HepG2 (cell line): ENCODE measurements around the gene GRAMD4. TPM values are rescaled to one million over a fixed set of nuclear protein-coding genes. Genes with fewer than 3 reads are reported as not detected.
A peak's percentile ranks its signal among the peaks of the same experiment; 100 is the strongest.

ENCODE experiments used
- ATAC-seq: fragments of 200-7000 bp; cut with Tn5 transposase; 3 replicates; pipeline ENCODE4 v1.9.1; 2020; ENCODE audit warnings: mild to moderate bottlenecking, moderate library complexity
- BruUV-seq: library from RNA; stranded (reverse); fragments of 400-500 nt; replicated peaks from 2 replicates; lab custom pipeline; 2021; lab: Mats Ljungman, UMichigan
- CTCF ChIA-PET: fragments of 300-600 bp; formaldehyde crosslinking; extraction: SDS; loops from one replicate; lab custom pipeline; 2021; ENCODE audit warnings: low total read pairs, inconsistent platforms, low intra/inter-chr PET ratio; lab: Yijun Ruan, JAX
- POLR2A ChIA-PET: fragments of 350-600 bp; sonication (Branson Sonifier 250); formaldehyde crosslinking; loops from one replicate; lab custom pipeline; 2020; ENCODE audit warnings: antibody characterized with exemption, inconsistent platforms; lab: Yijun Ruan, JAX
- DNase-seq: peaks from one replicate; pipeline ENCODE4 v3.0.0-alpha.2; 2015; ENCODE audit warnings: low spot score
- FAIRE-seq: peaks from 3 replicates; lab custom pipeline; 2011; peaks lifted over from hg19 to GRCh38; lab: Jason Lieb, UNC
- H2AFZ ChIP-seq: one replicate; pipeline ENCODE4 v1.6.1; 2011; ENCODE audit warnings: low read length, inconsistent platforms
- H3K27ac ChIP-seq: fragments of 300-600 bp; 3 replicates; pipeline ENCODE4 v1.8.0; 2011; ENCODE audit warnings: mixed run types, mild to moderate bottlenecking, mixed read lengths, low read length, inconsistent platforms; ENCODE audit not compliant: insufficient read depth; ENCODE audit errors: extremely low read length
- H3K27me3 ChIP-seq, 2 experiments: fragments of 200-600 bp in 1 of 2; 2 replicates in 1 of 2; 3 replicates in 1 of 2; pipeline versions ENCODE4 v1.6.0 to v1.8.0; 2011; ENCODE audit warnings: low read length in 2 of 2, mild to moderate bottlenecking in 2 of 2, moderate library complexity in 2 of 2, inconsistent platforms in 1 of 2; ENCODE audit not compliant: insufficient read depth in 2 of 2, control insufficient read depth in 1 of 2
- H3K36me3 ChIP-seq, 2 experiments: fragments of 200-600 bp in 1 of 2; replicated peaks in 1 of 2; 2 replicates in 1 of 2; 3 replicates in 1 of 2; pipeline versions ENCODE4 v1.5.1 to v1.8.0; 2011; ENCODE audit warnings: low read length in 2 of 2, inconsistent platforms in 1 of 2; ENCODE audit not compliant: insufficient read depth in 2 of 2, control insufficient read depth in 1 of 2
- H3K4me1 ChIP-seq: 2 replicates; pipeline ENCODE4 v1.5.1; 2012; ENCODE audit warnings: low read length, inconsistent platforms; ENCODE audit not compliant: insufficient read depth
- H3K4me2 ChIP-seq: 2 replicates; pipeline ENCODE4 v1.6.0; 2011; ENCODE audit warnings: low read depth, low read length, inconsistent platforms
- H3K4me3 ChIP-seq, 3 experiments: fragments of 200-600 bp in 1 of 3; sonication (generic), shearing (Covaris generic) in 1 of 3; replicated peaks in 1 of 3; 2 replicates each; pipeline ENCODE4 v1.5.1; 2011 to 2016; ENCODE audit warnings: low read length in 3 of 3, inconsistent platforms in 2 of 3, low read depth in 2 of 3, mild to moderate bottlenecking in 2 of 3, control low read depth in 1 of 3, mixed read lengths in 1 of 3; ENCODE audit not compliant: insufficient read depth in 1 of 3
- H3K79me2 ChIP-seq: one replicate; pipeline ENCODE4 v1.6.1; 2011; ENCODE audit warnings: low read length, inconsistent platforms; ENCODE audit not compliant: insufficient read depth
- H3K9ac ChIP-seq: 2 replicates; pipeline ENCODE4 v1.6.0; 2011; ENCODE audit warnings: mild to moderate bottlenecking, low read depth, low read length, inconsistent platforms; ENCODE audit not compliant: insufficient read depth
- H3K9me3 ChIP-seq: 2 replicates; pipeline ENCODE4 v1.5.1; 2012; ENCODE audit warnings: mild to moderate bottlenecking, low read length
- H4K20me1 ChIP-seq: 2 replicates; pipeline ENCODE4 v1.6.0; 2011; ENCODE audit warnings: inconsistent platforms, mild to moderate bottlenecking, low read length, moderate library complexity; ENCODE audit not compliant: insufficient read depth
- MYC ChIP-seq: sonication (generic); formaldehyde crosslinking; IDR thresholded peaks from 2 replicates; pipeline ENCODE4 v1.9.0; 2021; ENCODE audit warnings: missing genetic modification reagents, borderline replicate concordance
- NRL ChIP-seq: sonication (generic); formaldehyde crosslinking; IDR thresholded peaks from 2 replicates; pipeline ENCODE4 v1.5.0; 2020; ENCODE audit warnings: missing genetic modification reagents, mild to moderate bottlenecking, moderate library complexity, borderline replicate concordance
- ZNF550 ChIP-seq: sonication (generic); formaldehyde crosslinking; IDR thresholded peaks from 2 replicates; pipeline ENCODE4 v1.4.0; 2020; ENCODE audit warnings: mild to moderate bottlenecking, missing genetic modification reagents, borderline replicate concordance
- WGBS: methylation state at CpG from one replicate; pipeline ENCODE4 v1.1.6; 2017; ENCODE audit warnings: low lambda C conversion rate; 5-methylcytosine and 5-hydroxymethylcytosine counted together
- in situ Hi-C: cut with HindIII; loops from 2 replicates; pipeline ENCODE4 v1.10.0; 2017; ENCODE audit warnings: low pct_unique_long_range_greater_than_20kb; ENCODE audit not compliant: extremely low pct_ligation_motif_present
- intact Hi-C: fragments of 100-400 bp; cut with micrococcal nuclease; formaldehyde crosslinking; loops from one replicate; pipeline ENCODE4 v1.10.0; 2022; ENCODE audit not compliant: unreplicated experiment
- polyA plus RNA-seq, 8 experiments: library from polyadenylated mRNA; depleted of rRNA in 3 of 8; stranded (reverse) in 7 of 8; unstranded in 1 of 8; fragments of >200 nt; fragmentation: Illumina TruSeq in 4 of 8; extraction: Trizol in 4 of 8; gene quantifications; 2 replicates each; pipeline versions ENCODE4 v1.2.1 to v1.2.3, GENCODE V29; 2011 to 2016; ENCODE audit warnings: low read depth in 4 of 8, missing spikeins in 1 of 8, mixed read lengths in 1 of 8; ENCODE audit not compliant: insufficient read depth in 1 of 8
- total RNA-seq, 5 experiments: library from RNA; depleted of rRNA; stranded (reverse); fragments of >200 nt; fragmentation: Illumina TruSeq; extraction: Trizol; gene quantifications; 2 replicates each; pipeline ENCODE4 v1.2.3, GENCODE V29; 2016; ENCODE audit warnings: low read depth in 1 of 5
- TF ChIP-seq, protein P1 (sequence below): sonication (generic); formaldehyde crosslinking; IDR thresholded peaks from 2 replicates; pipeline ENCODE4 v1.5.0; 2020; ENCODE audit warnings: mild to moderate bottlenecking, missing genetic modification reagents
- TF ChIP-seq, protein P2 (sequence below), 2 experiments: fragments of 450-650 bp in 1 of 2; sonication (generic) in 1 of 2; formaldehyde crosslinking in 1 of 2; IDR thresholded peaks; 2 replicates each; pipeline versions ENCODE4 v1.6.1 to v1.8.0; 2016 to 2022; ENCODE audit warnings: antibody characterized with exemption in 1 of 2, mild to moderate bottlenecking in 1 of 2, missing genetic modification reagents in 1 of 2

GRAMD4 gene
- total and polyA plus RNA-seq, 2 of the 13 experiments (the other 11 are each of a cell fraction or from before 2014, with no cell fraction given): 15.2 to 15.7 TPM

DNA sequence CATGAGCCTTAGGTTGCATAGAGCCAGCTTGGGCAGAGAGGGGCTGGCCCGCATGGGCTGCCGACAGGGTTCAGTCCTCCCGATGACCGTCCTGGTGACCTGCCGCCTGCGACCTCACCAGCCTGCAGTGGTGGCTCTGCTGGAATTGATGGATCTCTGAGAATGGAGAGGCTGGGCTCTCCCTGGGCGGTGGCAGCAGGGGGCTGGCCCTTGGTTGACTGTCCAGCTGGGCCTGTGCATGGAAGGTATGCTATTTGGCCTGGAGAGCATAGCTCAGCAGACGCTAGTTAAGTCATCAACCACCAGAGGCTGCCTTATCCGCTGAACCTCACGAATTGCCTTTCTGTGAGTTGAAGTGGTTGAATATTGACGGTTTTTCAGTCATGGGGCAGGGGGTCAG lies 19.7 kb downstream of the GRAMD4 start:
- ChIA-PET POLR2A (no interaction called here), CTCF (no interaction called here)
- no TSS peak for BruUV-seq
- Histone ChIP-seq H2AFZ (no peak overlapping the region), H3K27me3 (no peaks in the 10 kb centered on the region), H3K79me2 (no peaks in the 10 kb centered on the region)
- DNase-seq: no peak
- no peak for TF ChIP-seq ZNF550 (CRISPR knock-in tag)
- TF ChIP-seq, protein P1, sequence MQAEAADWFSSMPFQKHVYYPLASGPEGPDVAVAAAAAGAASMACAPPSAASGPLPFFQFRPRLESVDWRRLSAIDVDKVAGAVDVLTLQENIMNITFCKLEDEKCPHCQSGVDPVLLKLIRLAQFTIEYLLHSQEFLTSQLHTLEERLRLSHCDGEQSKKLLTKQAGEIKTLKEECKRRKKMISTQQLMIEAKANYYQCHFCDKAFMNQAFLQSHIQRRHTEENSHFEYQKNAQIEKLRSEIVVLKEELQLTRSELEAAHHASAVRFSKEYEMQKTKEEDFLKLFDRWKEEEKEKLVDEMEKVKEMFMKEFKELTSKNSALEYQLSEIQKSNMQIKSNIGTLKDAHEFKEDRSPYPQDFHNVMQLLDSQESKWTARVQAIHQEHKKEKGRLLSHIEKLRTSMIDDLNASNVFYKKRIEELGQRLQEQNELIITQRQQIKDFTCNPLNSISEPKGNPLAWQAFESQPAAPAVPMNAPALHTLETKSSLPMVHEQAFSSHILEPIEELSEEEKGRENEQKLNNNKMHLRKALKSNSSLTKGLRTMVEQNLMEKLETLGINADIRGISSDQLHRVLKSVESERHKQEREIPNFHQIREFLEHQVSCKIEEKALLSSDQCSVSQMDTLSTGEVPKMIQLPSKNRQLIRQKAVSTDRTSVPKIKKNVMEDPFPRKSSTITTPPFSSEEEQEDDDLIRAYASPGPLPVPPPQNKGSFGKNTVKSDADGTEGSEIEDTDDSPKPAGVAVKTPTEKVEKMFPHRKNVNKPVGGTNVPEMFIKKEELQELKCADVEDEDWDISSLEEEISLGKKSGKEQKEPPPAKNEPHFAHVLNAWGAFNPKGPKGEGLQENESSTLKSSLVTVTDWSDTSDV: peak; percentile 20; the same call in 1 of the 2 replicates
- 0 out of 2 replicates have a peak, but pooled peaks have one; percentile 2 for TF ChIP-seq MYC (CRISPR knock-in tag)
- TF ChIP-seq NRL: 0 out of 2 replicates have a peak, but pooled peaks have one; percentile 19
- TF ChIP-seq, protein P2, sequence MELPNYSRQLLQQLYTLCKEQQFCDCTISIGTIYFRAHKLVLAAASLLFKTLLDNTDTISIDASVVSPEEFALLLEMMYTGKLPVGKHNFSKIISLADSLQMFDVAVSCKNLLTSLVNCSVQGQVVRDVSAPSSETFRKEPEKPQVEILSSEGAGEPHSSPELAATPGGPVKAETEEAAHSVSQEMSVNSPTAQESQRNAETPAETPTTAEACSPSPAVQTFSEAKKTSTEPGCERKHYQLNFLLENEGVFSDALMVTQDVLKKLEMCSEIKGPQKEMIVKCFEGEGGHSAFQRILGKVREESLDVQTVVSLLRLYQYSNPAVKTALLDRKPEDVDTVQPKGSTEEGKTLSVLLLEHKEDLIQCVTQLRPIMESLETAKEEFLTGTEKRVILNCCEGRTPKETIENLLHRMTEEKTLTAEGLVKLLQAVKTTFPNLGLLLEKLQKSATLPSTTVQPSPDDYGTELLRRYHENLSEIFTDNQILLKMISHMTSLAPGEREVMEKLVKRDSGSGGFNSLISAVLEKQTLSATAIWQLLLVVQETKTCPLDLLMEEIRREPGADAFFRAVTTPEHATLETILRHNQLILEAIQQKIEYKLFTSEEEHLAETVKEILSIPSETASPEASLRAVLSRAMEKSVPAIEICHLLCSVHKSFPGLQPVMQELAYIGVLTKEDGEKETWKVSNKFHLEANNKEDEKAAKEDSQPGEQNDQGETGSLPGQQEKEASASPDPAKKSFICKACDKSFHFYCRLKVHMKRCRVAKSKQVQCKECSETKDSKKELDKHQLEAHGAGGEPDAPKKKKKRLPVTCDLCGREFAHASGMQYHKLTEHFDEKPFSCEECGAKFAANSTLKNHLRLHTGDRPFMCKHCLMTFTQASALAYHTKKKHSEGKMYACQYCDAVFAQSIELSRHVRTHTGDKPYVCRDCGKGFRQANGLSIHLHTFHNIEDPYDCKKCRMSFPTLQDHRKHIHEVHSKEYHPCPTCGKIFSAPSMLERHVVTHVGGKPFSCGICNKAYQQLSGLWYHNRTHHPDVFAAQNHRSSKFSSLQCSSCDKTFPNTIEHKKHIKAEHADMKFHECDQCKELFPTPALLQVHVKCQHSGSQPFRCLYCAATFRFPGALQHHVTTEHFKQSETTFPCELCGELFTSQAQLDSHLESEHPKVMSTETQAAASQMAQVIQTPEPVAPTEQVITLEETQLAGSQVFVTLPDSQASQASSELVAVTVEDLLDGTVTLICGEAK (IDR thresholded peaks at IDR 0.05): no peak
- TF ChIP-seq, protein P2 (CRISPR knock-in tag; IDR thresholded peaks at IDR 0.05): 0 out of 2 replicates have a peak, but pooled peaks have one; percentile 21
- TF ChIP-seq, all 625 proteins: peak for 4
- FAIRE-seq: no peak
- no peak overlapping the region for H3K4me3 ChIP-seq
- H3K4me2 ChIP-seq: no peak overlapping the region
- peak overlapping the region; percentile 86 for H3K27ac ChIP-seq
- intact Hi-C loops: loop anchor here (5.0 kb wide), 1 partner anchor 78 kb away; no protein-coding TSS in a partner anchor
- no peaks in the 10 kb centered on the region for H3K9me3 ChIP-seq
- ATAC-seq: no peak
- 95% methylated on average over 9 of the region's 11 CpGs for WGBS
- in situ Hi-C loops: no loop called here
- no peak overlapping the region for H3K9ac ChIP-seq
- no peaks in the 10 kb centered on the region for H4K20me1 ChIP-seq
- H3K36me3 ChIP-seq: no peaks in the 10 kb centered on the region
- H3K4me1 ChIP-seq: peaks cover 46% of the 10 kb centered on the region
